NCI-H187 treated with DMSO at 0.1 percent for 48 hours (cell line): Measurements from ENCODE around the gene FBXO31.

Experiments used
- DNase-seq: peaks from one replicate; lab custom pipeline; 2025; lab: John Stamatoyannopoulos, UW

The FBXO31 gene

DNA sequence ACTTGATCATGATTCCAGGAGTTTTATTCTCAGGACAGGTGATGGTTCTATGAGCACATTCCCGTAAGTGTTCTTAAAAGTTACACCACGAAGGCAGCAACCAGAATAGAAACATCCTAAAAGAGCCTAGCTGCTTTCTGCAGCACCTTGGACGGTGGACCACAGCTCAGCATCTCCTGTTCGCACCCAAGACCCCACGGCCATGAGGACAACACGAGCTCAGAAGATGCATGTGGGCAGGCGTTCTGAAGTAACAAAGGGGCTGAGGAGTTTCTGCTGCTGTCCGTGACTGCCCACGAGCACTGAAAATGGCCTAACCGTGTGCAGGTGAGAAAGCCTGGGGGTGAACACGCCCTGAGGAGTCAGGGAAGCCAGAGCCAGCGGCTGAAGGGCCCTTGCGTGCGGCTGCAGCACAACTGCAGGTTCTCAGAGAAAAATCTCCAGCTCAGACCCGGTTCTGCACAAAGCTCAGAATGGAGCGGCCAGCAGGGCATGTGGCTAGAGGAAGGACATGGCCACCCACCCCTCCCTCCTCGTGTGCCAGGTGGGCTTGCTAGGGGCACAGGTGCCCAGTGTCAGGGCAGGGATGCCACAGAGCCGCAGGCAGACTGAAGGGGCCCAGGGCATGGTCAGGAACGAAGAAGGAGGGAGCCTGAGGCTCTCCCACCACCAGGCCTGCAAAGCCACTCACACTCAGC lies 55.6 kb downstream of the FBXO31 start:
- DNase-seq = no peak

DNA sequence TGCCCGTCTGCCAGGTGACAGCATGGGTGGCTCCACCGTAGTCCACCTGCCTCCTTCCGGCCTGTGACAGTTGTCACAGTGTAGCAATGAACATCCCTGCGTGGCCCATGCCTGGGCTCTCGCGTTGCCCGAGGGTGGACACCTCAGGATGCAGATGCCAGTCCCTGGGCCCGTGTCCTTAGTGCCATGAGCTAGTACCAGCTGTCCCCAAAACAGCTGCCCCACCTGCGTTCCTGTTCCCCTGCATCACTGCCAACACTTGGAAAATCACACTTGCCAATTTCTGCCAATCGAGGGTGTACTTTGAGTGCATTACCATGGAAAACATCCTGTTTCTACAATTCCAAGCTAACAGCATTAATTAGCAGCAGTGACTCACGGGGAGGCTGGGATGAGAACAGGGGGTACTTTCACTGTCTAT lies 57.4 kb downstream of the FBXO31 start:
- no peak for DNase-seq

DNA sequence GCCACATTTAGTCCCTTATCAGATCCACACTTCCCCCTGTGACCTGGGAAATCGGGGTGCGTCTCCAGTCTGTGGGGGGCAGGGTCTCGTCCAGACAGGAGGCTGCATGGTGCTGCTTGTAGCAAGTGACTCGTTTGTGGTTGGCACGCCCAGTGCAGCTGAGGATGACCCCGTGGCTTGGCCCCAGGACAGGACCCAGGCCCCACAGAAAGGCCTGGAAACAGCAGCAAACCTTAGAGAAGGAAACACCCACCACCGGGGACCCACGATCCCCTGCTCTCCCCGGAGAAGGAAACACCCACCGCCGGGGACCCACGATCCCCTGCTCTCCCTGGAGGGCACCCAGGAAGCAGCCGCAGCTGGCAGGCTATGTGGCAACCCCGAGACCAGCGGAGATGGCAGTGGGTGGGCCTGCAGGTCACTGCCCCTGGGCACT lies 58.1 kb downstream of the FBXO31 start:
- DNase-seq = no peak

DNA sequence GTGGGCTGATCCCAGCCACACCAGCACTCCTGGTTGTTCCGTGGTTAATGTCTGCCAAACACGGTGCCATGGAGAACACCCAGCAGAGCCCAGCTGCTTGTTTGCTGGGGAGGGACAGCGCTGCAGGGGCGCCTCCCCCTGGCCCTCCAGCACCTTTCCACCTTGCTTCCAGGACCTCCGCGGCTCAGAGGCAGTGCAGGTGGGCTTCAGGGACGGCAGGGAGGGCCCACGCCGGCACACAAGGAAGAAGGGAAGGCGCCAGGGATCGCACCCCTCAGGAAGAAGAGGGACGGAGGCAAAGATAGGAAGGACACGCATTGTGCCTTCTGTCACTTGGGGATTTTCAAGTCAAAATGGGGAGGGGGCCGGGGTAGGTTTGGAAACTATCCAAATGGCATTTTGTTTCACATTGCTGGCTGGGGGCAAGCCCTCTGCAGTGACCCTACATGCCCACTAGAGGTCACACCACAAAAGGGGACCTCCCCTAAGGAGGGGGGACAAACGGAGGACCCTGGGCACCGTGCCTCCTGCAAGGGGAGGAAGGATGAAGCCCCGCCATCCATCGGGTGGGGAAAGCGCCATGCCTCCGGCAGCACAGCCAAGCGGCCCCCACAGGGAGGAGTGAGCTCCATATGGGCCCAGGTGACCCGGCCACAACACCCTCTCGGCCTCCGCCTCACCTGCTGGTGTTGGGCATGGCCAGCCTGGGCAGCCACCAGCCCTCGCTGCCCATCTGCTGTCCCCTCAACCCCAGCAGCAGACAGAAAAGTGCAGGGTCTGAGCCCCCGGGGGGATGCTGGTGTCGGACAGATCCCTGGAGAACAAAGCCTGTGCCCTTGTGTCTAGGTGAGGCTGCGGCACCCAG lies 58.9 kb downstream of the FBXO31 start:
- DNase-seq = no peak

DNA sequence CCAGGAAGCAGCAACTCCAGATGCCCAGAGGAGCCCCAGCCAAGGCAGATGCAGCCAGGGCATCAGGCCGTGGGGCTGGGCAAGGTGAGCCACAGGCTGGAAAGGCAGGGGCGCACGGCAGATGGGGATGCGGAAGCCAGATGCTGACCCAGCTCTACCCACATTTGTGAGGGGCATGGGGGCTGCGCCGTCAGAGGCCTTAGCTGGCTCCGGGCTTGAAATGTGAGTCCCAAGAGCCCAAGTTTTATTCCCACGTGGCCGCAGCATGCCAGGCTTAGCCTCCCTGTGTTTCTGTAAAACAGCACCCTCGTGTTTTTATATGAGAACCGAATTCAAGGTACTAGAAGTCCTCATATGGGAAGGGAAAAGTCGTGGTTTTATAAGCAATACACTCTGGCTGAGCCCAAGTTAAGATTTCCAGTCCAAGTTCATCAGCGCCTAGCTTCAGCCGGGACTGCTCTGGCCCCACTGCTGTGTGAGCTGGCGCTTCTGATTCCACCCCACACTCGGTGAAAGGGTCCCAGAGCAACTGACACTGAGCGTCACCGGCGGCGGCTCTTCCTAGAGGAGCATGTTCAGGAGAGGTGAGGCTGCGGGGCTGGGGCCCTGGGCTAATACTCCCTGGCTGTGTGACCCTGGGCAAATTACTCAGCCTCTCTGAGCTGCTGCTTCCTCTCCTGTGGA lies 59.7 kb downstream of the FBXO31 start:
- no peak for DNase-seq

DNA sequence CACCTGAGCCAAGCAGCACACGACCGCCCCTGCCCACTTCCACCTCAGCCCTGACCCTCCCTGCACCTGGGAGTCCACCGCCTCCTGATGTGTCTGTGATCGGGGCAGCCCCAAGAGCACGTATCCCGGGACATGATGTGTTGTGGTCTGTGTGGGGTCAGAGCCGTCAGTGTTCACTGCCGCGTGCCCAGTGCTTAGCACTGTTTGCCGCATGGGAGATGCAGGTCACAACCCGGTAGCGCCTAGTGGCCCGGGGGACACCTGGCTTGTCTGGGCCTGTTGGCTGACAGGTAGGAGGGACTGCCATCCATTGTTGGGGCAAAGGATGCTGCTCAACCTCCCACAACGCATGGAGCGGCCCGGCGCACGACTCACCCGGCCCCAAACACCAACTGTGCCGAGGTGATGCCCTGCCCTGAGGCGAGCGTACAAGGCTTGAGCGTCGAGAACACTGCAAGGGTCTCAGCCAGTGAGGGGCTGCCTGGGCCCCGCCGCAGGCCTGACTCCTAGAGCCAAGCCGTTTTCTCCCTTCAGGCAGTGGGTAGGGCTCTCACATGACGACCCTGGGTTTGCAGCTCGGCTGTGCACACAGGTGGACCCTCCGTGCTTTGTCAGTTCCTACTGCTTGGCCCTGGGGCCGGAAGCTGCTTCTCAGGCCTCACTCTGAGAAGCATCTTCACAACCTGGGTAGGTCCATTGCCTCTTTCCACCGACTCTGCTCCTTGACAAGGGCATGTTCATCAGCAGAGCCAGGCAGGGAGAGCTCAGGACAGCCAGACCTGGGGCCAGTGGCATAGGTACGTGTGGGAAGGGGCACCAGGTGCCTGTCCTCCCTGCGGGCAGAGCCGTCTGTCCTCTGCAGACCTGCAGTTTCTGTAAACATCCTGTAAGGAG lies 60.5 kb downstream of the FBXO31 start:
- no peak for DNase-seq

DNA sequence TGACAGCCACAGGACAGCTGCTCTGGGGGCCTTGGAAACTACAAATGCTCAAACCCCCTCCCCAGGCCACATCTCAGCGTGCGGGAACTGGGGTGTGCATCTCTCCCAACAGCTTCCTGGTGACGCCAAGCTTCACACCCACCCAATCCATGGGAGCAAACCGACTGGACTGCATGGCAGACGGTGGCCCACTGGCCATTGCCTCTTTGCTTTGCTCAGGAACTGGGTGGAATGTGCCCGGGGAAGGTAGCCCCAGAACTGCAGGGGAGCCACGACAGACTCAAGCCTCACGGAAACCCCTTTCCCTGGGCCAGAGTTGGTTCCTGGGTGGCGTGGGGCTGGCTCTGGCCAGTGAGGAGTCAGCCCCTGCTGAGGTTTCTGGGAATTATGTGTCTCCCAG lies 61.2 kb downstream of the FBXO31 start:
- no peak for DNase-seq

DNA sequence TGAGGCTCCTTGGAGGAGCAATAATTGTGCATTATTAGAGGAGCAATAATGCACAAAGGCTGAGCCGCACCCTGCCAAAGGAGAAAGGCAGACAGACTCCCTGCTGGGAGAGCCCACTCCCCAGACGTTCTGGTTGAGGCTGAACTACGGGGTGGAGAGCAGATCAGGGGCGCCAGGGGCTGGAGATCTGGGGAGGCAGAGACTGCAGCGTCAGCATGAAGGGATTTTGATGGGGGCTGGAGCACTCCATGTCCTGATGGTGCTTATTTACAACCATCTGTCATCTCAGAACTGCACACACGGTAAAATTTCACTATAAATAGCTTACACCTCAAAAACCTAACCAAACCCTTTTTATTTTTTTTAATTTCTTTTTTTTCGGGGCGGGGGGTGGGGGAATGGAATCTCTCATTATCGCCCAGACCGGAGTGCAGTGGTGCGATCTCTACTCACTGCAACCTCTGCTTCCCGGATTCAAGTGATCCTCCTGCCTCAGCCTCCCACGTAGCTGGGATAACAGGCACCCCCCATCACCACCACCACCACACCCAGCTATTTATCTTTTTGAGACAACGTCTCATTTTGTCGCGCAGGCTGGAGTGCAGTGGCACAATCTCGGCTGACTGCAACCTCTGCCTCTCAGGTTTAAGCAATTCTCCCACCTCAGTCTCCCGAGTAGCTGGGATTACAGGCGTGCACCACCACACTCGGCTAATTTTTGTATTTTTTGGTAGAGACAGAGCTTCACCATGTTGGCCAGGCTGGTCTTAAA lies 62.1 kb downstream of the FBXO31 start:
- no peak for DNase-seq

DNA sequence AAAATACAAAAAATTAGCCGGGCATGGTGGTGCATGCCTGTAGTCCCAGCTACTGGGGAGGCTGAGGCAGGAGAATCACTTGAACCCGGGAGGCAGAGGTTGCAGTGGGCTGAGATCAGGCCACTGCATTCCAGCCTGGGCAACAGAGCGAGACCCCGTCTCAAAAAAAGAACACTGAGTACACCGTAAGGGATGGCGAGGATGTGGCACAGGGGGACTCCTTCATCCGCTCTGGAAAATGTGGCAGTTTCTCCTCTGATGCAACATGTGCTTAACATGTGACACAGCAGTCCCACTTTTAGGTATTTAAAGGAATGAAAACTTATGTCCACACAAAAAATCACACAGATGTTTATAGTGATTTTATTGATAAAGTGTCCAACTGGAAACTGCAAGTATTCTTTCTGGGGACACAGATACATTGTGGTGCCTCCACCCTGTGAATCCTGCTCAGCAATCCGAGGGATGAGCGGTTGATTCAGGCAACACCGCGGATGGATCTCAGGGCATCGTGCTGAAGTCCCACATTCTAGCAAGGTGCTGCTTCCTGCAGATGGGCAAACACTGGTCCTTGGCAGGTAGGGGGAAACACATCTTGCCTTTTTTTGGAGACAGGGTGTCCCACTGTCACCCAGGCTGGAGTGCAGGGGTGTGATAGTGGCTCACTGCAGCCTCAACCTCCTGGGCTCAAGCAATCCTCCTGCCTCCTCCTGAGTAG lies 62.9 kb downstream of the FBXO31 start:
- DNase-seq = no peak

DNA sequence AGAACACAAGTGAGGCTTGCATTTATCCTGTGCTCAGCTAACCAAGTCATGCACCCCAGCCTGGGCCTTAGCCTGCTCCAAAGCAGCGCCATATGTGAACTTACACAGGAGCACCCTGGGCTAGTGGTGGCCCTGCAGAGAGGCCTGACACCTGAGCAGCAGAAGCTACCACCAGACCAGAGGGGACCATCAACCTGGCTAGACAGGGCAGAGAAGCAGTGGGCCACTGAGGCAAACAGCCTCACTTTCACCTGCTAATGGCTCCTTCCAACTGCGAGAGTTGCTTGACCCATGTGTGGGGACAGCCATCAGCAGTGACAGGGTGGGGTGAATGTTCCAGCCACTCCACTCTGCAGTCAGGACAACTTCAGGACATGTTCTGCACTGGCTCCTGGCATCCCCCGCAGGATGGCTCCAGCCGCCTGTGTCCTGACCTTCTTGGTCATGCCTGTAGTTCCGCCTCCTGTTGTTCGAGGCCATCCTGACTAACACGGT lies 63.5 kb downstream of the FBXO31 start:
- DNase-seq = no peak

DNA sequence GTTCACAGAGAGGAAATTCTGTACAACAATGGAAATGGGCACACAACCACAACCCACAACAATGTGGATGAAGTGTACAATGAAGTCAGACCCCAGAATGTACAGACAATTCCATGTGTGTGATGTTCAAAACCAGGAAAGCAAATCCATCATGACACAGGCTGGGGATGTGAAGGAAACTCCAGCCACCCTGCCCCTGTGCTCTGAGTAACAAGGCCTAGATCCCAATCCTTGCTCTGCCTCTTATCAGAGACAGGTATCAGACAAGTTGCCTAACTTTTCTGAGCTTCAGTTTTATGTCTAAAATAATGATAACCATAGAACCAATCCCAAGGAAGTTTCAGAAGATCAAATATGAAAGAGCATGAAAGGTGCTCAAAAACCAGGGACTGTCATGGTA lies 64.6 kb downstream of the FBXO31 start:
- DNase-seq = no peak

DNA sequence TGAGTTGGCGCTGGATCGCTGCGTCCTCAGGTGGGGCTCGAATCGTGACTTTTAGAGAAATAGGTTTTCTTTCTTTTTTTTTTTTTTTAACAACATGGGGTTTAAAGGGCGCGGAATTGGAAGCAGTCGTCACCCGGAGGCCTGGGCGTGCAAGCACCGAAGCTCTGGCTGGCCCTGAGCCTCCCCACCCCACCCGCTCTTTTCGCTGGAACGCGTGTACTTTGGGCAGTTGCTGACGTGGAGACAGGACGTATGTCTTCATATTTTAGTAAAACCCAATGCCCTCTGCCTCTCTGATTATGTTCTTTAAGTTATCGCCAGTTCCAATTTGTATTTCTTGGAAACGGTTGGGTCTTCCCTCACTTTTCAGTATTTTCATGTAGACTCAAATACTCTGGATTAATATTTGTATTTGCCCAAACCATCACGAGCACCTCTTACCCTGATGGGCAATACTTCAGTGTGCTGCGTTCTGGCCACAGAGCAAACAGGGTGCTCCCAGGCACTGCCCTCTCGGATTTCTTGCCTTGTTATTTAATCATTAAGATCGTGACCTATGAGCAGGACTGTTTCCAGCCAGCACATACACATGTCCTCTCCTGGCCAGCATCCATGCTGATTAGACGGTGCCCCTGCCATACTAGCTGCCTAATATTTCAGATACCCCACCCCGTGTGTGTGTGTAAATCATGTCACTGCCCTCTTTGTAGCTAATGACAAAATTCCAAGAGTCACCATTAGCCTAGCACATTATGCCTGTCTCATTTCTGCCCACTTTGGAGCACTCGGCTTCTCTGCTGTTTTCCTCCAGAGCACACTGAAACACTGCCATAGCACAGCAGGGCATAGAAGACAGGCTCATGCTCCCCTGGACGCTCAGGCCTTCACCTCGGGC lies 65.6 kb downstream of the FBXO31 start:
- no peak for DNase-seq

DNA sequence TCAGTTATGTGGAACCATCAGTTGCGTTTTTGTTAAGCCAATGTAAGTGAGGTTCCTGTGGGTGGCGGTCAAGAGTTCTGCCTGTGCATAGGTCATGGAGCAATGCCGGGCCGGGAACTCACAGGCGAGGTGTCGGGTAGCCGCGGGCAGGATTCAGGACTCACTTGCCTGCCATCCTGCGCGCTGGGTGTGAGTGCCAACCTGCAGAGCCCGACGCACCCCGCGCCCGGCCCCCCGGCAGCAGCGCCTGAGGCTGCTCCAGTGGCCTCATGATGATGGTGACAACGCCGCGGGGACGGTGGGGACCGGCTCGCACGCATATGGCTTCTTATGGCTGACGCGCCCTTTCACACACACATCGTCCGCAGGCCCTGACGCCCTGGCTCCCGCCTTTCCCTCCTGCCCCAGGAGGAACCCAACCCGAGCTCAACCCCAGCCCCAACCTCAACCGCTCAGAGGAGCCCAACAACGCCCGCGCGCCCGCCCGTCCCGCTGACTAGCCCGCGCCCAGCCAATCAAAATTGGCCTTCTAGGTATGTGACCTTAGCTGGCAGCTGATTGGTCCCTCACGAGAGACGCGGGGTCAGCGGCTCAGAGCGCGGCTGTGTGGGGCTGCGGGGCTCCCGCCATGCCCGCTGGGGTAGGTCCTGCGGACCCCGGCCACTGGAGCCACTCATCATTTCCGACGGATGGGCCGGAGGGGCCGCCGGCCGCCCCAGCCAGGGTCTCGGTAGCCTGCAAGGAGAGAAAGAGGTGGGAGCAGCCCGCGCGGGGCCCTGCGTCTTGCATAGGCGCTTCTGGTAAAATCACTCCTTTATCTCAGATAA lies 66.4 kb downstream of the FBXO31 start, which contains the start of gene C16orf95:
C16orf95 (minus strand) TSS at position 470 of the 827 bp plus-strand sequence; CDS start at position 320, 150 bp downstream.
- DNase-seq = peak; percentile 3

DNA sequence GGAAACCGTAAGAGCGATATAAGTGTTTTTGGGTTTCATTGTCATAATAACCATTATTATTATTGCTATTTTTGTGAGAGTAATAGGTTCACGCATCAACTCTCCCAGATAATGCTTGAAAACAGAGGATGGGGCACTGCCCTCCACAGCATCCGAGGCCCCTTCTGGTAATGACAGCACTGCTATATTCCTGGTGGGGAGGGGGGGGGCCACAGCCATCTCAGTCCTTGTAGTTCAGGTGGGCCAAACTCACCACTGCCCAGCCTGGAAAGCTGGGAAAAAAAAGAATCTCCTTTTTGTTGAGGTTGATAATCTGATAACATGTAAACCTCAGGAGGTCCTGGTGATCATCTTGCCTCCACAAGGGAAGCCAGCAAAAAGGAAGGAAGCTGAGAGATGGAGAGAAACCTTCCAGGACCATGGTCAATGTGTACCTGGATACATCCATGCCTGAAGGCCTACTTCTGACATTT lies 67.1 kb downstream of the FBXO31 start:
- no peak for DNase-seq

DNA sequence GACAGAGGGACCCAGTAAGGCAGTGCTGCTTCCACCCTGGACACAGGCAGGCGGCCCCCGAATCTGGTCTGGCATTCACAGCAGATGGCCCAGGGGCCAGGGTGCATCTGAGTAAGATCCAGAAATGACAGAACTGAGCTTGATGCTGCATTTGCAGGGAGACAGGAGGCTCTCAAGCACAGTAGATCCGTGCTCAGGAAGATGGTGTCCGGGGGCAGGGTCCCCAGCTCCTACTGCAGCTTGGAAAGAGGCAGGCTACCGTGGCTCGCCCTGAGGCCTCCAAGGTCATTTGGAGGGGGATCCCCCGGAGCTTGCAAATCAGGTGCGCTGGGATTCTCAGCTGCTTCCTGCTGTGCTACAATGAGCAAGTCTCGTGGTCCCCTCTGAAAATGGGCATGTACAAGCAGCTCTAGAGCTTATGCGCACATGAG lies 68.6 kb downstream of the FBXO31 start:
- no peak for DNase-seq

DNA sequence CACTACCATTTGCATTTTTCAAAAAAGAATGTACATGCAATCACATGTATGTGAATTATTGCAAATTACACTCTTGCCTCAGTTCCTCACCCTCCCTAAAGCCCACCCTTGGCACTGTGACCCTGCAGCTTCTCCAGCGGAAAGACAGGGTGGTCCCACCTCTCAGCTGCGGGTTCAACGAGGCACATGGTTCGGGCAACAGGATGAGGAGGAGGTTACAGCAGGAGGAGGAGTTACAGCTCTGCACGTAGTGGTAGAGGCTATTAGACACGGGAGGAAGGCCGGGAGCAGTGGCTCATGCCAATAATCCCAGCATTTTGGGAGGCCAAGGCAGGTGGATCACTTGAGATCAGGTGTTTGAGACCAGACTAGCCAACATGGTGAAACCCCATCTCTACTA lies 71.6 kb downstream of the FBXO31 start:
- DNase-seq = no peak

DNA sequence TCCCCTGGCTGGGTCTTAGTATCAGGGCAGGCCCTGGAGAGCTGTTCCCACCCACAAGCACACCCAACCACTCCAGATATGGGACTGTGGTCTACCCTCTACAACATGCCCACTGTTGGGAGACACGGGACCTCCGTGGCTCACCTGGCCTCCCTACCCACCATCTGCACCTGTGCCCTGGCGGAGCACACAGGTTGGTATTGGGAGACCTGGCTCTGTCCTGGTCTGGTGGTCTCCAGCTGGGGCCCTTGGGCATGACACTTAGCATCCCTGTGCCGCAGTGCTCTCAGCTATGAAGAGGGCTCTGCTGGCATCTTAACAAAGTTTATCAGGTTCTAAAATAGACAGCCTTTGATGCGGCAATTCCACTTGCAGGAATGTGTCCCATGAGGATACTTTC lies 72.2 kb downstream of the FBXO31 start:
- DNase-seq = no peak

DNA sequence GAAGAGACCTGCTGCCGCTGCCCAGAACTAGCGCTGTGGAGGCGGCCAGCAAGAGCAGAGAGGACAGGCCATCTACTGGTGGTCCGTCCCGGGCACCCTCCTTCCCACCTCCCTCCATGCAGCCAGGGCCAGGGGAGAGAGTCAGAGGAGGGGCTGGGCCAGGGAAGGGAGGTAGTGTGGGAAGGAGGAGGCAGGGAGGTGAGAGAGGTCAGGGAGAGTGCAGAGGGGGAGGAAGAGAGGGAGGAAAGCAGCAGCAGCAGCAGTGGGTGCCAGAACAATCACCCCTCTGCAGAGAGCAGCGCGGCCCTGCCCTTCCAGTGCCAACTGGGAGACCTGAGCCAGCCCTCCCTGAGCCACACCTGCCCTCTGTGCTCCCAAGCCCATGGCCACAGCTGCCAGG lies 73.0 kb downstream of the FBXO31 start:
- DNase-seq = no peak
